PC-9 (cell line): ENCODE results near the gene RNASEH2A. TPM values are rescaled to one million over a fixed set of nuclear protein-coding genes. Genes with fewer than 3 reads are reported as not detected.

Experiments
- BruUV-seq: library from RNA; stranded (reverse); fragments of 400-500 nt; replicated peaks from 2 replicates; lab custom pipeline; 2021; lab: Mats Ljungman, UMichigan
- CTCF ChIA-PET: fragments of 300-600 bp; sonication (Branson Sonifier 250); formaldehyde crosslinking; loops from one replicate; lab custom pipeline; 2022; ENCODE audit warnings: antibody characterized with exemption; lab: Charles Lee
- POLR2A ChIA-PET: fragments of 300-600 bp; sonication (Branson Sonifier 250); formaldehyde crosslinking; loops from one replicate; lab custom pipeline; 2022; ENCODE audit warnings: antibody characterized with exemption; ENCODE audit not compliant: unreplicated experiment; lab: Charles Lee
- DNase-seq, 2 experiments: peaks; one replicate each; pipeline versions ENCODE4 v3.0.0 to v3.0.0-alpha.2; 2015 to 2022; ENCODE audit warnings: mixed read lengths in 1 of 2
- H2AFZ ChIP-seq: fragments of 200-600 bp; sonication (generic); 2 replicates; pipeline ENCODE4 v1.8.1; 2017; ENCODE audit warnings: antibody characterized with exemption
- H3F3A ChIP-seq: fragments of 200-600 bp; sonication (generic); 2 replicates; pipeline ENCODE4 v1.8.1; 2017; ENCODE audit warnings: antibody characterized with exemption, mild to moderate bottlenecking, low read depth; ENCODE audit not compliant: insufficient read depth
- H3K27ac ChIP-seq: fragments of 200-600 bp; sonication (generic); 2 replicates; pipeline ENCODE4 v1.6.1; 2016; ENCODE audit warnings: mixed run types
- H3K27me3 ChIP-seq: fragments of 200-600 bp; sonication (generic); 2 replicates; pipeline ENCODE4 v1.6.1; 2016; ENCODE audit warnings: low read depth, mixed run types; ENCODE audit not compliant: insufficient read depth
- H3K36me3 ChIP-seq: fragments of 200-600 bp; sonication (generic); 2 replicates; pipeline ENCODE4 v1.6.1; 2016; ENCODE audit warnings: low read depth, mixed run types
- H3K4me1 ChIP-seq: fragments of 200-600 bp; sonication (generic); replicated peaks from 2 replicates; pipeline ENCODE4 v1.6.1; 2016; ENCODE audit warnings: mixed run types; ENCODE audit not compliant: insufficient read depth
- H3K4me2 ChIP-seq: fragments of 200-600 bp; sonication (generic); 2 replicates; pipeline ENCODE4 v1.6.1; 2017; ENCODE audit warnings: mixed run types
- H3K4me3 ChIP-seq: fragments of 200-600 bp; sonication (generic); 2 replicates; pipeline ENCODE4 v1.6.1; 2016; ENCODE audit warnings: mixed run types
- H3K79me2 ChIP-seq: fragments of 200-600 bp; sonication (generic); 2 replicates; pipeline ENCODE4 v1.6.1; 2017; ENCODE audit warnings: low read depth, mixed run types
- H3K9me2 ChIP-seq: fragments of 200-600 bp; sonication (generic); 2 replicates; pipeline ENCODE4 v1.8.1; 2017; ENCODE audit warnings: mild to moderate bottlenecking; ENCODE audit not compliant: insufficient read depth
- H3K9me3 ChIP-seq: fragments of 200-600 bp; sonication (generic); 2 replicates; pipeline ENCODE4 v1.8.1; 2016; ENCODE audit warnings: low read depth; ENCODE audit not compliant: insufficient read depth
- H4K20me1 ChIP-seq: fragments of 200-600 bp; sonication (generic); 2 replicates; pipeline ENCODE4 v1.8.1; 2017; ENCODE audit not compliant: insufficient read depth
- CTCF ChIP-seq: fragments of 200-600 bp; sonication (generic); conservative IDR thresholded peaks from 2 replicates; pipeline ENCODE4 v1.6.1; 2017; ENCODE audit warnings: mixed run types, antibody characterized with exemption, mild to moderate bottlenecking, moderate library complexity
- EZH2 ChIP-seq: fragments of 200-600 bp; sonication (generic); IDR thresholded peaks from 2 replicates; pipeline ENCODE4 v1.8.0; 2017; ENCODE audit warnings: antibody characterized with exemption, low read depth
- intact Hi-C: fragments of 100-400 bp; cut with micrococcal nuclease; formaldehyde crosslinking; loops from one replicate; pipeline ENCODE4 v1.10.0; 2022; ENCODE audit not compliant: unreplicated experiment
- total RNA-seq: library from RNA; stranded (reverse); gene quantifications from 2 replicates; pipeline ENCODE4 v1.2.3, GENCODE V29; 2021

Gene RNASEH2A
- total RNA-seq, 1 experiment from 2014 or later: 38.6 TPM

- peak overlapping the region; percentile 45; the same call in 1 of the 2 replicates for H3K4me3 ChIP-seq
- no TSS peak for BruUV-seq
- no peaks in the 10 kb centered on the region for H3K36me3 ChIP-seq
- no peak for TF ChIP-seq EZH2
- no peak for TF ChIP-seq CTCF
- ChIA-PET CTCF (no interaction called here), POLR2A (no interaction called here)
- H3K79me2 ChIP-seq: no peaks in the 10 kb centered on the region
- no peaks in the 10 kb centered on the region for H3K9me2 ChIP-seq
- H2AFZ ChIP-seq: no peak overlapping the region
- H3K4me1 ChIP-seq: peaks cover 14% of the 10 kb centered on the region
- H4K20me1 ChIP-seq: no peaks in the 10 kb centered on the region
- H3K9me3 ChIP-seq: no peaks in the 10 kb centered on the region
- intact Hi-C loops: no loop called here
- peaks cover 37% of the 10 kb centered on the region for H3F3A ChIP-seq
- peak overlapping the region; percentile 82 for H3K4me2 ChIP-seq
- H3K27me3 ChIP-seq: peaks cover 20% of the 10 kb centered on the region; the same call in 1 of the 2 replicates
- H3K27ac ChIP-seq: no peak overlapping the region
- DNase-seq: no peak
Measured at GRCh38 chr19:12833418-12833737, 27.0 kb downstream of the RNASEH2A start.

- intact Hi-C loops: no loop called here
- Histone ChIP-seq H3K9me3 (no peaks in the 10 kb centered on the region), H2AFZ (peak overlapping the region; percentile 83), H3K36me3 (no peaks in the 10 kb centered on the region), H3F3A (peaks cover 37% of the 10 kb centered on the region), H3K9me2 (no peaks in the 10 kb centered on the region), H3K27me3 (peaks cover 20% of the 10 kb centered on the region; the same call in 1 of the 2 replicates), H3K4me3 (peak overlapping the region; percentile 69; the same call in 1 of the 2 replicates), H3K27ac (no peak overlapping the region), H3K4me1 (peaks cover 14% of the 10 kb centered on the region), H3K79me2 (no peaks in the 10 kb centered on the region), H3K4me2 (peak overlapping the region; percentile 81), H4K20me1 (no peaks in the 10 kb centered on the region)
- peak in 1 of 2 experiments; percentile 44 for DNase-seq
- POLR2A ChIA-PET: no interaction called here
- BruUV-seq: no TSS peak
- CTCF ChIA-PET: no interaction called here
- TF ChIP-seq EZH2 (no peak), CTCF (no peak)
Measured at GRCh38 chr19:12833738-12834565, 27.6 kb downstream of the RNASEH2A start.

- ChIA-PET POLR2A (no interaction called here), CTCF (no interaction called here)
- Histone ChIP-seq H2AFZ (peak within 1 kb of the TSS; percentile 83), H3K27me3 (peaks cover 20% of the 10 kb centered on the region; the same call in 1 of the 2 replicates), H3K9me3 (no peaks in the 10 kb centered on the region), H4K20me1 (no peaks in the 10 kb centered on the region), H3K4me2 (peak within 1 kb of the TSS; percentile 82), H3K79me2 (no peaks in the 10 kb centered on the region), H3K27ac (no peak within 1 kb of the TSS), H3K4me3 (peak within 1 kb of the TSS; percentile 69; the same call in 1 of the 2 replicates), H3K36me3 (no peaks in the 10 kb centered on the region), H3F3A (peaks cover 43% of the 10 kb centered on the region), H3K4me1 (peaks cover 14% of the 10 kb centered on the region), H3K9me2 (no peaks in the 10 kb centered on the region)
- no peak for DNase-seq
- BruUV-seq: no TSS peak
- TF ChIP-seq CTCF (no peak), EZH2 (no peak)
- intact Hi-C loops: no loop called here
Measured at GRCh38 chr19:12834566-12834943, 28.2 kb downstream of the RNASEH2A start, which contains the start of gene RTBDN. RTBDN (minus strand) TSS chr19:12834579; CDS start chr19:12829979, 4,600 bp downstream.
